Type B pancreatic cell (in vitro differentiated cells): ENCODE measurements around the gene CADPS. TPM values are rescaled to one million over a fixed set of nuclear protein-coding genes. Genes with fewer than 3 reads are reported as not detected.

ENCODE experiments used
- DNase-seq: peaks from one replicate; pipeline ENCODE4 v3.0.0; 2021; ENCODE audit warnings: mixed read lengths; ENCODE audit not compliant: unreplicated experiment; ENCODE audit errors: extremely low spot score
- H3K27ac Mint-ChIP-seq: 2 replicates; pipeline ENCODE4 v1.8.0; 2021; ENCODE audit warnings: mild to moderate bottlenecking, mixed read lengths
- H3K27me3 Mint-ChIP-seq: 2 replicates; pipeline ENCODE4 v1.8.0; 2021; ENCODE audit warnings: mixed read lengths
- H3K36me3 Mint-ChIP-seq: 2 replicates; pipeline ENCODE4 v1.8.0; 2021; ENCODE audit warnings: mixed read lengths
- H3K4me1 Mint-ChIP-seq: one replicate; pipeline ENCODE4 v1.8.0; 2021; ENCODE audit warnings: mixed read lengths; ENCODE audit not compliant: unreplicated experiment
- H3K4me3 Mint-ChIP-seq: 2 replicates; pipeline ENCODE4 v1.8.0; 2021; ENCODE audit warnings: mild to moderate bottlenecking, mixed read lengths
- H3K9me3 Mint-ChIP-seq: 2 replicates; pipeline ENCODE4 v1.8.0; 2021; ENCODE audit warnings: mixed read lengths
- CTCF ChIP-seq: fragments of 200-600 bp; sonication (generic); conservative IDR thresholded peaks from 2 replicates; pipeline ENCODE4 v1.5.0; 2021; ENCODE audit warnings: antibody characterized with exemption, mild to moderate bottlenecking
- total RNA-seq: library from RNA; stranded (reverse); gene quantifications from 2 replicates; pipeline ENCODE4 v1.2.1, GENCODE V29; 2021; ENCODE audit warnings: low replicate concordance

CADPS gene
- total RNA-seq, 1 donor from 2014 or later = 21.6 TPM

- no peak overlapping the region for H3K4me3 Mint-ChIP-seq
- no peak for DNase-seq
- H3K9me3 Mint-ChIP-seq = no peaks in the 10 kb centered on the region
- no peaks in the 10 kb centered on the region for H3K36me3 Mint-ChIP-seq
- H3K27me3 Mint-ChIP-seq = peaks cover 96% of the 10 kb centered on the region
- H3K27ac Mint-ChIP-seq = no peak overlapping the region
- H3K4me1 Mint-ChIP-seq = peaks cover 8% of the 10 kb centered on the region
- no peak for TF ChIP-seq CTCF
Observed at GRCh38 chr3:62379321-62379798, 495.9 kb downstream of the CADPS start.

GRCh38 chr3:62378921-62379320 is 496.3 kb downstream of the CADPS start:
- H3K27ac Mint-ChIP-seq = no peak overlapping the region
- H3K36me3 Mint-ChIP-seq = no peaks in the 10 kb centered on the region
- H3K9me3 Mint-ChIP-seq = no peaks in the 10 kb centered on the region
- no peak for TF ChIP-seq CTCF
- no peak for DNase-seq
- peaks cover 99% of the 10 kb centered on the region for H3K27me3 Mint-ChIP-seq
- H3K4me1 Mint-ChIP-seq = peaks cover 10% of the 10 kb centered on the region
- no peak overlapping the region for H3K4me3 Mint-ChIP-seq

- Mint-ChIP-seq H3K9me3 (no peaks in the 10 kb centered on the region), H3K27ac (peak overlapping the region; percentile 49), H3K4me1 (peaks cover 10% of the 10 kb centered on the region), H3K36me3 (no peaks in the 10 kb centered on the region), H3K4me3 (peak overlapping the region; percentile 81), H3K27me3 (peaks cover 99% of the 10 kb centered on the region)
- TF ChIP-seq CTCF = no peak
- no peak for DNase-seq
Observed at GRCh38 chr3:62378311-62378789, 496.9 kb downstream of the CADPS start.

GRCh38 chr3:62376906-62377877 is 498.0 kb downstream of the CADPS start:
- Mint-ChIP-seq H3K4me3 (no peak overlapping the region), H3K9me3 (no peaks in the 10 kb centered on the region), H3K4me1 (peaks cover 10% of the 10 kb centered on the region)

GRCh38 chr3:62376454-62376720 is 498.8 kb downstream of the CADPS start:
- Mint-ChIP-seq H3K4me3 (no peak overlapping the region), H3K27ac (no peak overlapping the region)
- no peak for TF ChIP-seq CTCF

More at GRCh38 chr3:62376906-62377877, 498.0 kb downstream of the CADPS start:
- Mint-ChIP-seq H3K27ac (no peak overlapping the region), H3K36me3 (no peaks in the 10 kb centered on the region), H3K27me3 (peaks cover 99% of the 10 kb centered on the region)
- DNase-seq = no peak
- TF ChIP-seq CTCF = no peak

More at GRCh38 chr3:62376454-62376720, 498.8 kb downstream of the CADPS start:
- no peak for DNase-seq
- Mint-ChIP-seq H3K4me1 (peaks cover 12% of the 10 kb centered on the region), H3K27me3 (peaks cover 99% of the 10 kb centered on the region), H3K9me3 (no peaks in the 10 kb centered on the region), H3K36me3 (no peaks in the 10 kb centered on the region)
